Astrocyte (in vitro differentiated cells and primary cell): ENCODE measurements around the gene BIRC7. TPM values are rescaled to one million over a fixed set of nuclear protein-coding genes. Genes with fewer than 3 reads are reported as not detected.
A peak's percentile ranks its signal among the peaks of the same experiment; 100 is the strongest.

Source experiments
- DNase-seq: peaks from one replicate; pipeline ENCODE4 v3.0.0-alpha.2; 2010; ENCODE audit warnings: low read depth
- FAIRE-seq: peaks from 2 replicates; lab custom pipeline; 2011; peaks lifted over from hg19 to GRCh38; lab: Jason Lieb, UNC
- H2AFZ ChIP-seq: 2 replicates; pipeline ENCODE4 v1.6.0; 2012; ENCODE audit warnings: low read depth, low read length, inconsistent platforms
- H3K27ac ChIP-seq: 2 replicates; pipeline ENCODE4 v1.5.1; 2011; ENCODE audit warnings: low read depth, low read length, inconsistent platforms
- H3K27me3 ChIP-seq: 2 replicates; pipeline ENCODE4 v1.6.0; 2011; ENCODE audit warnings: low read length, inconsistent platforms; ENCODE audit not compliant: insufficient read depth
- H3K36me3 ChIP-seq: 2 replicates; pipeline ENCODE4 v1.5.1; 2011; ENCODE audit warnings: low read length, inconsistent platforms; ENCODE audit not compliant: insufficient read depth
- H3K4me1 ChIP-seq: 2 replicates; pipeline ENCODE4 v1.5.1; 2011; ENCODE audit warnings: low read length, inconsistent platforms; ENCODE audit not compliant: insufficient read depth
- H3K4me2 ChIP-seq: 2 replicates; pipeline ENCODE4 v1.6.0; 2012; ENCODE audit warnings: low read length, inconsistent platforms
- H3K4me3 ChIP-seq: 2 replicates; pipeline ENCODE4 v1.5.1; 2011; ENCODE audit warnings: low read depth, mild to moderate bottlenecking, low read length, inconsistent platforms; ENCODE audit not compliant: insufficient read depth
- H3K79me2 ChIP-seq: 2 replicates; pipeline ENCODE4 v1.6.0; 2012; ENCODE audit warnings: mild to moderate bottlenecking, low read length, inconsistent platforms; ENCODE audit not compliant: insufficient read depth
- H3K9ac ChIP-seq: 2 replicates; pipeline ENCODE4 v1.6.0; 2012; ENCODE audit warnings: mild to moderate bottlenecking, low read length, inconsistent platforms
- H3K9me3 ChIP-seq: 2 replicates; pipeline ENCODE4 v1.5.1; 2012; ENCODE audit warnings: low read depth, mild to moderate bottlenecking, low read length, inconsistent platforms; ENCODE audit not compliant: insufficient read depth
- H4K20me1 ChIP-seq: 2 replicates; pipeline ENCODE4 v1.6.0; 2012; ENCODE audit warnings: low read length, inconsistent platforms; ENCODE audit not compliant: insufficient read depth
- H3K27ac Mint-ChIP-seq: one replicate; pipeline ENCODE4 v1.8.0; 2021; ENCODE audit warnings: mild to moderate bottlenecking, mixed read lengths; ENCODE audit not compliant: unreplicated experiment
- H3K27me3 Mint-ChIP-seq: one replicate; pipeline ENCODE4 v1.8.0; 2021; ENCODE audit warnings: low read depth, mixed read lengths; ENCODE audit not compliant: unreplicated experiment
- H3K36me3 Mint-ChIP-seq: one replicate; pipeline ENCODE4 v1.8.0; 2021; ENCODE audit warnings: low read depth, mixed read lengths; ENCODE audit not compliant: unreplicated experiment
- H3K4me1 Mint-ChIP-seq: one replicate; pipeline ENCODE4 v1.8.0; 2021; ENCODE audit warnings: low read depth, mixed read lengths; ENCODE audit not compliant: unreplicated experiment
- H3K4me3 Mint-ChIP-seq: one replicate; pipeline ENCODE4 v1.8.0; 2021; ENCODE audit warnings: mild to moderate bottlenecking, moderate library complexity, mixed read lengths; ENCODE audit not compliant: unreplicated experiment
- H3K9me3 Mint-ChIP-seq: one replicate; pipeline ENCODE4 v1.8.0; 2021; ENCODE audit warnings: mild to moderate bottlenecking, mixed read lengths; ENCODE audit not compliant: unreplicated experiment
- CTCF ChIP-seq: IDR thresholded peaks from 2 replicates; pipeline ENCODE4 v1.5.1; 2011; ENCODE audit warnings: low read depth, mild to moderate bottlenecking, inconsistent platforms, low read length, moderate library complexity; ENCODE audit not compliant: insufficient read depth
- EZH2 ChIP-seq: IDR thresholded peaks from 2 replicates; pipeline ENCODE4 v1.6.1; 2012; ENCODE audit warnings: mild to moderate bottlenecking, low read length, inconsistent platforms; ENCODE audit not compliant: insufficient read depth
- total RNA-seq: library from RNA; stranded (reverse); gene quantifications from 2 replicates; pipeline ENCODE4 v1.2.1, GENCODE V29; 2021

BIRC7 gene
- total RNA-seq, 1 donor from 2014 or later, result 3.3 TPM

DNA sequence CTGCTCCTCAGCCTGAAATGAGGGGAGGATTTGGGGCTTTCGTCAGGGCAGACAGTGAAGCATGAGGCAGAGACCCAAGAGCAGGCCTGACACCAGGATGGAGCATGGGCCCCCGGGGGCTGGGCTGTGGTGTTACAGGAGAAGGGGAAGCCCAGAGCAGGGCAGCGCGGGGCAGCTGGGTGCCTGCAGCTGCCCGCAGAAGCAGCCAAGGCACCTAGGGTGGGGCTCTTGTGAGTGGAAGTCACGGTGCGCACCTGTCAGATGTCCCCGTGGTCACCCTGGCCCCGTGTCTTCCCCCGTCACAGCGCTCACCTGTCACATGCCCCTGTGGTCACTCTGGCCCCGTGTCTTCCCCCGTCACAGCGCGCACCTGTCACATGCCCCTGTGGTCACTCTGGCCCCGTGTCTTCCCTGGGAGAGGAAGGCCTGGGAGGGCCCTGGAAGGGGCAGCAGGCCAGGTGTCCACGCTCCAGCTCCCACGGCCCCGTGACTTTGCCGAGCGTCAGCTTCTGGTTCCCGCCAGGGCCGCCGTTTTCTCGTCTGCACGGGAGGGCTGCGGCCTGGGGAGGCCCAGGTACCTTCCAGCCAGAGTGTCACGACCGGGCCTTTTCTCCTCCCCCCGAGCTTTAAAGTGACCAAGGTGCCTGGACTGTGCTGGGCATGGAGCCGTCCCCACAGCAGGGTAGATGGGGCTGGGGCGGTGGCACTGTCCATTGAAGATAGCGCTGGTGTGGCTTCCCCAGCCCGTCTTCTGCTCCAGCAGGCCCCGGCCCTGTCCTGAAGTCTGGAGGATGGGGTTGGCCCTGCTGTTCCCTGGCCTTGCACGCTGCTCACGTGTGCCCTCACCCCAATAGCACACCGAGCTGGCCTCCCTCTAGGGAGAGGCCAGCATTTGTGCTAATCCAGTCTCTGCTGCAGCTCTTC, 46.3 kb downstream of the BIRC7 start:
- H3K27ac ChIP-seq, result no peak overlapping the region
- H2AFZ ChIP-seq, result no peak overlapping the region
- no peaks in the 10 kb centered on the region for H3K9me3 ChIP-seq
- TF ChIP-seq EZH2 (no peak), CTCF (no peak)
- Mint-ChIP-seq H3K27ac (peak overlapping the region; percentile 7), H3K4me1 (no peaks in the 10 kb centered on the region), H3K4me3 (no peak overlapping the region), H3K27me3 (no peaks in the 10 kb centered on the region), H3K36me3 (peaks cover 15% of the 10 kb centered on the region), H3K9me3 (no peaks in the 10 kb centered on the region)
- no peak overlapping the region for H3K4me2 ChIP-seq
- no peak overlapping the region for H3K4me3 ChIP-seq
- peaks cover 30% of the 10 kb centered on the region for H3K36me3 ChIP-seq
- peaks cover 63% of the 10 kb centered on the region for H3K79me2 ChIP-seq
- FAIRE-seq (no peak), DNase-seq (no peak)
- no peaks in the 10 kb centered on the region for H3K27me3 ChIP-seq
- H3K9ac ChIP-seq, result no peak overlapping the region
- no peaks in the 10 kb centered on the region for H3K4me1 ChIP-seq
- H4K20me1 ChIP-seq, result peaks cover 97% of the 10 kb centered on the region

DNA sequence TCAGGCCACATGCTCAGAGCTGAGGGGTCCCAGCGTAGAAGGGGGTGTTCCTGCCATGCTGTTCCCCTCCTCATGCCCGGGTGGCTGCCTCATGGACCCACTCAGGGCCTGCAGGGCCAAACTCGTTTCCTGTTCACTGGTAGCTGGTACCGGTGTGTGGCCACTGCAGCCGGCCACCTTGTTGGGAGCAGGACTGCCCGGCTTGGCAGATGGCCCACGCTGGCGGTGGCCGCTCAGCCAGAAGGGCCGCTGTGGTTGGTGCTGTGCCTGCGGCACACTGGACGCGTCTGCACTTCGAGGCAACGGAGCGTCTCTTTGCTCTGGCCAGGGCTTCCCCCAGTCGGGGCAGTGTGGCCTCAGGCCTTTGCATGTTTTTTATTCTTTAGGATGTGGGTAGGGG, 47.2 kb downstream of the BIRC7 start:
- peaks cover 54% of the 10 kb centered on the region for H3K79me2 ChIP-seq
- no peak for DNase-seq
- no peaks in the 10 kb centered on the region for H3K4me1 ChIP-seq
- no peak overlapping the region for H3K4me2 ChIP-seq
- Mint-ChIP-seq H3K9me3 (no peaks in the 10 kb centered on the region), H3K4me1 (no peaks in the 10 kb centered on the region), H3K36me3 (peaks cover 15% of the 10 kb centered on the region), H3K27me3 (no peaks in the 10 kb centered on the region), H3K4me3 (no peak overlapping the region), H3K27ac (peak overlapping the region; percentile 34)
- peaks cover 27% of the 10 kb centered on the region for H3K36me3 ChIP-seq
- no peak for FAIRE-seq
- H3K9ac ChIP-seq, result no peak overlapping the region
- peaks cover 97% of the 10 kb centered on the region for H4K20me1 ChIP-seq
- H3K4me3 ChIP-seq, result no peak overlapping the region
- no peak overlapping the region for H2AFZ ChIP-seq
- no peak overlapping the region for H3K27ac ChIP-seq
- no peaks in the 10 kb centered on the region for H3K27me3 ChIP-seq
- no peaks in the 10 kb centered on the region for H3K9me3 ChIP-seq
- no peak for TF ChIP-seq CTCF
- TF ChIP-seq EZH2, result no peak
